ENCODE data around the gene FYB2.

- TF ChIP-seq POLR2AphosphoS5 (IDR thresholded peaks at IDR 0.05; ENCODE audit: low read depth, low read length), result no peak
- TF ChIP-seq CTCF (IDR thresholded peaks at IDR 0.05 in 2 of 3, conservative IDR thresholded peaks at IDR 0.05 in 1 of 3; ENCODE audit: borderline replicate concordance in 1 of 3, insufficient read depth in 1 of 3, low read depth in 2 of 3, low read length in 2 of 3), result no peak
- no peak for TF ChIP-seq EZH2phosphoT487 (IDR thresholded peaks at IDR 0.05; ENCODE audit: borderline replicate concordance)
- TF ChIP-seq REST (IDR thresholded peaks at IDR 0.05; ENCODE audit: low read depth), result no peak
- TF ChIP-seq ATF3 (IDR thresholded peaks at IDR 0.05), result no peak
- TF ChIP-seq TCF7L2 (IDR thresholded peaks at IDR 0.05; ENCODE audit: borderline replicate concordance, extremely low read depth, insufficient read depth, insufficient read length), result no peak
- no peak for TF ChIP-seq MAX (IDR thresholded peaks at IDR 0.05)
- no peak for TF ChIP-seq RAD21 (IDR thresholded peaks at IDR 0.05; ENCODE audit: low read depth)
- no peak for TF ChIP-seq JUND (IDR thresholded peaks at IDR 0.05)
- TF ChIP-seq POLR2A (IDR thresholded peaks at IDR 0.05; ENCODE audit: borderline replicate concordance, extremely low read depth, insufficient read depth, insufficient read length), result no peak
- no peak for TF ChIP-seq SRF (IDR thresholded peaks at IDR 0.05; ENCODE audit: low read depth)
- no peak for TF ChIP-seq ZBTB33 (IDR thresholded peaks at IDR 0.05; ENCODE audit: extremely low read depth, insufficient replicate concordance, low read length)
These were observed 45.2 kb upstream of the FYB2 start for GRCh38 chr1:56864430-56864829.
